ENCODE data around the gene FZD1. TPM values are rescaled to one million over a fixed set of nuclear protein-coding genes. Genes with fewer than 3 reads are reported as not detected.

Gene FZD1
- total and polyA plus RNA-seq, 10 of the 15 experiments (the other 5 are each of a cell fraction or from before 2014, with no cell fraction given) = 0.07 to 0.56 (median 0.18) TPM

DNA sequence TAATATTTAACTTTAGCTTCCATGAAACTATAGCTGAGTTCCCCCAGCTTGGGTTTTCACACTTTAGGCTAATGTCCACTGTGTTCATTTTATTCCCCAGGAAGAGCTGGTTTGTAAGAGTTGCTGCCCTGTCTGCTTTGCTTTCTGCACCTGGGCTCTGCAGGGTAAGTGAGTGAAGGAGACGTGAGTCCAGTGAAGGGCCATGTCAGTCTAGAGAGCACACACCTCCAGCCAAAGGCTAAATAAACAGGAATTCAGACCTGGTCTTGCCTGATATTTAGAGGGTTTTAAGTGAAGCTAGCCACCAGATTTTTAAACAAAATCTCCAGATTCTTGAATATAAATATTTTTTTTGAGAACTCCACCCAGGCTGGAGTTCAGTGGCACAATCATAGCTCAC is 24.5 kb upstream of the FZD1 start:
- H3K4me2 ChIP-seq (ENCODE audit: control insufficient read depth, insufficient read depth) = no peak overlapping the region
- ChIA-PET RAD21 (ENCODE audit: unreplicated experiment) (no interaction called here), SMC1A (ENCODE audit: uncharacterized antibody, unreplicated experiment) (interaction anchor here (1.9 kb wide), 1 partner anchor 11 kb away, joined by 5 read pairs; no protein-coding TSS in a partner anchor), CTCF (interaction anchor here (1.4 kb wide), 1 partner anchor 9 kb away, joined by 3 read pairs; no protein-coding TSS in a partner anchor), POLR2A (no interaction called here)
- no peak overlapping the region for H2AFZ ChIP-seq (ENCODE audit: control insufficient read depth, low read depth, low read length)
- ATAC-seq (no peak), DNase-seq (ENCODE audit: low read depth, low spot score) (no peak), FAIRE-seq (no peak)
- no peak overlapping the region for H3K4me3 ChIP-seq
- H3K27me3 ChIP-seq (replicated peaks in 1 of 2; ENCODE audit: control insufficient read depth in 2 of 2, insufficient read depth in 2 of 2, low read length in 1 of 2) = no peaks in the 10 kb centered on the region
- no peak overlapping the region for H3K27ac ChIP-seq (ENCODE audit: control insufficient read depth, insufficient read depth)
- no peaks in the 10 kb centered on the region for H3K4me1 ChIP-seq (ENCODE audit: control insufficient read depth, insufficient read depth, low read length)
- H3K9ac ChIP-seq (ENCODE audit: control insufficient read depth, insufficient read depth, low read length) = no peak overlapping the region
- intact Hi-C loops (cut with micrococcal nuclease; ENCODE audit: unreplicated experiment) = no loop called here
- TF ChIP-seq RB1 (IDR thresholded peaks at IDR 0.05; ENCODE audit: borderline replicate concordance) (no peak), SREBF1 (IDR thresholded peaks at IDR 0.05; ENCODE audit: low read length) (no peak), BMI1 (IDR thresholded peaks at IDR 0.05; ENCODE audit: borderline replicate concordance) (no peak), ZNF384 (IDR thresholded peaks at IDR 0.05; ENCODE audit: borderline replicate concordance, low read depth, low read length) (no peak), NR2C2 (IDR thresholded peaks at IDR 0.05; ENCODE audit: borderline replicate concordance, control insufficient read depth, insufficient read length, low read depth) (no peak), RCOR1 (conservative IDR thresholded peaks at IDR 0.05; ENCODE audit: low read depth, low read length) (no peak), SMAD1 (IDR thresholded peaks at IDR 0.05; ENCODE audit: low read depth, partially characterized antibody) (no peak), RUNX3 (IDR thresholded peaks at IDR 0.05; ENCODE audit: low read length) (no peak), SMARCA5 (IDR thresholded peaks at IDR 0.05) (no peak), SP1 (IDR thresholded peaks at IDR 0.05; ENCODE audit: low read depth, low read length) (no peak), JUND (IDR thresholded peaks at IDR 0.05; ENCODE audit: low read depth, low read length) (no peak), MEF2B (IDR thresholded peaks at IDR 0.05; ENCODE audit: partially characterized antibody, poor library complexity, severe bottlenecking) (no peak), CHD4 (IDR thresholded peaks at IDR 0.05) (no peak), NR2F1 (conservative IDR thresholded peaks at IDR 0.05) (no peak)
- TF ChIP-seq, protein P1, sequence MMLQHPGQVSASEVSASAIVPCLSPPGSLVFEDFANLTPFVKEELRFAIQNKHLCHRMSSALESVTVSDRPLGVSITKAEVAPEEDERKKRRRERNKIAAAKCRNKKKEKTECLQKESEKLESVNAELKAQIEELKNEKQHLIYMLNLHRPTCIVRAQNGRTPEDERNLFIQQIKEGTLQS (IDR thresholded peaks at IDR 0.05; ENCODE audit: borderline replicate concordance, extremely low read depth, low read depth, low read length) = no peak
- no peaks in the 10 kb centered on the region for H3K79me2 ChIP-seq (ENCODE audit: control insufficient read depth, insufficient read depth, low read length)
- WGBS (ENCODE audit: insufficient coverage, insufficient replicate concordance, low lambda C conversion rate, missing lambda C conversion rate) = 81% methylated on average over 1 of the region's 1 CpG
- no peaks in the 10 kb centered on the region for H4K20me1 ChIP-seq (ENCODE audit: control insufficient read depth, insufficient read depth)
- BruUV-seq (replicated peaks) = no TSS peak
- no peaks in the 10 kb centered on the region for H3K36me3 ChIP-seq (ENCODE audit: control insufficient read depth in 2 of 2, insufficient read depth in 2 of 2, low read length in 1 of 2)
- in situ Hi-C loops (cut with MboI) = no loop called here
- H3K9me3 ChIP-seq (replicated peaks; ENCODE audit: control insufficient read depth, insufficient read depth, low read length) = no peaks in the 10 kb centered on the region
